Loucy (cell line): ENCODE results near the gene SLAIN2.

Experiments used
- CTCF ChIP-seq: fragments of 200-600 bp; sonication (generic); conservative IDR thresholded peaks from 2 replicates; pipeline ENCODE4 v1.5.1; 2014; ENCODE audit warnings: mild to moderate bottlenecking, antibody characterized with exemption, low read length
- EZH2phosphoT487 ChIP-seq: fragments of 200-600 bp; IDR thresholded peaks from 2 replicates; pipeline ENCODE4 v1.6.1; 2018; ENCODE audit warnings: antibody characterized with exemption, mild to moderate bottlenecking, moderate library complexity, borderline replicate concordance

- TF ChIP-seq CTCF (no peak), EZH2phosphoT487 (no peak)
Observed at GRCh38 chr4:48308901-48309300, 32.4 kb upstream of the SLAIN2 start.
